Measurements from ENCODE around the gene DMXL2.
"Not testable (repeated sequence)": the region's sequence is repeated elsewhere in the genome, so short reads cannot be mapped to it uniquely, and the experiment has no call there.

Gene DMXL2

DNA sequence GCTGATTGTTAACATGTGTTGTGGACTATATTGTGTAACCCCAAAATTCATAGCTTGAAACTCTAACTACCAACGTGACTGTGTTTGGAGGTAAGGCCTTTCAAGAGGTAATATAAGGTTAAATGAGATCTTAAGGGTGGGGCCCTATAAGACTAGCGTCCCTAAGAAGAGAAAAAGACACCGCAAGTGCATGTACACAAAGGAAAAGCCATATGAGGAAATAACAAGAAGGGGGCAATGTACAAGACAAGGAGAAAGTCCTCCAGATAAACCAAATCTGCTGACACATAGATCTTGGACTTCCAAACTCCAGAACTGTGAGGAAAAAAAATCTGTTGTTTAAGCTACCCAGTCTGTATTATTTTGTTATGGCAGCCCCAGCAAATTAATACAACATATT, 8.6 kb downstream of the DMXL2 start:
- in situ Hi-C loops (cut with MboI; ENCODE audit: low sequenced_read_pairs, unreplicated experiment): no loop called here
- TF ChIP-seq, protein P1, sequence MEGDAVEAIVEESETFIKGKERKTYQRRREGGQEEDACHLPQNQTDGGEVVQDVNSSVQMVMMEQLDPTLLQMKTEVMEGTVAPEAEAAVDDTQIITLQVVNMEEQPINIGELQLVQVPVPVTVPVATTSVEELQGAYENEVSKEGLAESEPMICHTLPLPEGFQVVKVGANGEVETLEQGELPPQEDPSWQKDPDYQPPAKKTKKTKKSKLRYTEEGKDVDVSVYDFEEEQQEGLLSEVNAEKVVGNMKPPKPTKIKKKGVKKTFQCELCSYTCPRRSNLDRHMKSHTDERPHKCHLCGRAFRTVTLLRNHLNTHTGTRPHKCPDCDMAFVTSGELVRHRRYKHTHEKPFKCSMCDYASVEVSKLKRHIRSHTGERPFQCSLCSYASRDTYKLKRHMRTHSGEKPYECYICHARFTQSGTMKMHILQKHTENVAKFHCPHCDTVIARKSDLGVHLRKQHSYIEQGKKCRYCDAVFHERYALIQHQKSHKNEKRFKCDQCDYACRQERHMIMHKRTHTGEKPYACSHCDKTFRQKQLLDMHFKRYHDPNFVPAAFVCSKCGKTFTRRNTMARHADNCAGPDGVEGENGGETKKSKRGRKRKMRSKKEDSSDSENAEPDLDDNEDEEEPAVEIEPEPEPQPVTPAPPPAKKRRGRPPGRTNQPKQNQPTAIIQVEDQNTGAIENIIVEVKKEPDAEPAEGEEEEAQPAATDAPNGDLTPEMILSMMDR (IDR thresholded peaks at IDR 0.05; ENCODE audit: borderline replicate concordance, control extremely low read depth, extremely low read depth, insufficient read depth, missing control alignments): no peak

GRCh38 chr15:51612669-51613068, 9.9 kb downstream of the DMXL2 start:
- DNase-seq (ENCODE audit: low spot score); in situ Hi-C loops (cut with MboI; ENCODE audit: low sequenced_read_pairs, unreplicated experiment): not testable (repeated sequence)

More for the DNA sequence above, 8.6 kb downstream of the DMXL2 start:
- no peak for DNase-seq (ENCODE audit: low spot score)

DNA sequence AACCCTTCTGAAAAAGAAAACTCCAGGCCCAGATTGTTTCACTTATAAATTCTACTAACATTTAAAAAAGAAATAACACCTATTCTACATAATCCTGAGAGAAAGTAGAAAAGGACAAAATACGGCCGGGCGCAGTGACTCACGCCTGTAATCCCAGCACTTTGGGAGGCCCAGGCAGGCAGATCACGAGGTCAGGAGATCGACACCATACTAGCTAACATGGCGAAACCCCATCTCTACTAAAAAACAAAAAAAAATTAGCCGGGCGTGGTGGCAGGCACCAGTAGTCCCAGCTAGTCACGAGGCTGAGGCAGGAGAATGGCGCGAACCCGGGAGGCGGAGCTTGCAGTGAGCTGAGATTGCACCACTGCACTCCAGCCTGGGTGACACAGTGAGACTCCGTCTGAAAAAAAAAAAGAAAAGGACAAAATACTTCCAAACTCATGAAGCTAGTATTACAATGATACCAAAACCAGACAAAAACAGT, 19.1 kb downstream of the DMXL2 start:
- DNase-seq (ENCODE audit: low spot score); in situ Hi-C loops (cut with MboI; ENCODE audit: low sequenced_read_pairs, unreplicated experiment): not testable (repeated sequence)

DNA sequence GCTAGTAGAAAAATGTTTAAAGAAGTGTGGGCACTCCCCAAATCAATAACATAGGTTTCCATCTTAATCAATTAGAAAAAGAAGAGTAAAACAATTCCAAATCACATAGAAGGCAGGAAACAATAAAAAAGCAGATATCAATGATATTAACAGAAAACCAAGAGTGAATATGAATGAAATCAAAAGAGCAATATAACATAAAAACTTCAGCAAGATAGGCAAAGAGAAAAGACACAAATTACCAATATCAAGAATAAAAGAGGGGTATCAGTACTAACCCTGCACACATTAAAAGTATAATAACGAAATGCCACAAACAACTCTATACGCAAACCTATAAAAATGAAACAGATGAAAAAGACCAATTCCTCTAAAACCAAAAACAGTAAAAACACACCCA, 19.6 kb downstream of the DMXL2 start:
- DNase-seq (ENCODE audit: low spot score): no peak
- in situ Hi-C loops (cut with MboI; ENCODE audit: low sequenced_read_pairs, unreplicated experiment): no loop called here
- TF ChIP-seq, protein P1 (IDR thresholded peaks at IDR 0.05; ENCODE audit: borderline replicate concordance, control extremely low read depth, extremely low read depth, insufficient read depth, missing control alignments): no peak

DNA sequence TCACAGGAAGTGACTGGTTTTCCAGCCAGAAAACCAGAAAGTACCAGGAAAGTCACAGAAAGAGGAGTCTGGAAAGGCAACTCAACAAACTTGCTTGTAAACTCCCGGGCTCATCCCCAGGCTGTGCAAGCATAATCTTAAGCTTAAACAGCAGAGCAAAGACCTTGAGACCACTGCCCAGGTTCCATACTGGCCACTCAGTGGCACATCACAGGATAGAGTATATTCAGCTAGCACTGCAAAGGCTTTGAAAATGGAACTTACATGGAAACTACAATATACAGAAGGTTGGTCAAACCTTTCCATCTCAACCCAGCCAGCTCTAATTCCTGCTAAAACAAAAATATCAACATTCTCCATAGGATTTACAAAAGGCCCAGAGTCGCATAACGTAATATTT, 20.1 kb downstream of the DMXL2 start:
- in situ Hi-C loops (cut with MboI; ENCODE audit: low sequenced_read_pairs, unreplicated experiment): no loop called here
- TF ChIP-seq, protein P1 (IDR thresholded peaks at IDR 0.05; ENCODE audit: borderline replicate concordance, control extremely low read depth, extremely low read depth, insufficient read depth, missing control alignments): no peak
- DNase-seq (ENCODE audit: low spot score): no peak

DNA sequence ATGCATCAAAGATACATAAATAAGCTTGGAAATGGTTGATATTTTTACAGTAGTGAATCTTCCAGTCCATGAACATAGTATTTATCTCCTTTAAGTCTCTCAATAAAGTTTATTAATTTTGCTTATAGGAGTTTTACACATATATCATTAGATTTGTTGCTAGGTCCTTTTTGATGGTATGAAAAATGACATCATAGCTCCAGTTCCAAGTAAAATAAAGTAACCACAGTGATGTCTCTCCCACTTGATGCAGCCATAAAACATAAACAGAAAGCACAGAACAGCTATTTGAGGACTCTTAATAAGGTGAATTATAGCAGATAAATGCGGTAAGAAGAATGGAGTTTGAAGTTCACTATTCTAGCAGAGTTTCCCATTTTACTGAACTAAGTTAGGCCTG, 20.8 kb downstream of the DMXL2 start:
- DNase-seq (ENCODE audit: low spot score): no peak
- TF ChIP-seq, protein P1 (IDR thresholded peaks at IDR 0.05; ENCODE audit: borderline replicate concordance, control extremely low read depth, extremely low read depth, insufficient read depth, missing control alignments): no peak
- in situ Hi-C loops (cut with MboI; ENCODE audit: low sequenced_read_pairs, unreplicated experiment): no loop called here

DNA sequence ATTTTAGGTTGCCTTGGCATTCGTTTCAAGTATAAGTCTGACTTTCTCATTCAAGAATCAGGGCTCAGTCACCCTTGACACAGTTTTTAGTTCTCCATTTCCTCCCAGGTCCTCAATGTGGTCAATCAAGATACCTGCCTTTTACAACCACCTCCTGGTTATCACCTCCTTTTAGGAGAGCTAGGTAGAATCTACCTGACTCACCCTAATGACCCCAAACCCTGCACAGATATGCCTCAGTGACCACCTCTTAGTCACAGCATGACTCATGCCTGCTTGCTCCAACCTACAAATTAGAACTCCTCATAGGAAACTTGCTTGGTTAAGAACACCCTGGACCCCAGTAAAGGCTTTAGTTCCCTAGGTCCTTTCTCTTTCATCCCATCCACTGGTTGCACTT, 22.5 kb downstream of the DMXL2 start:
- in situ Hi-C loops (cut with MboI; ENCODE audit: low sequenced_read_pairs, unreplicated experiment): no loop called here
- DNase-seq (ENCODE audit: low spot score): no peak
- TF ChIP-seq, protein P1 (IDR thresholded peaks at IDR 0.05; ENCODE audit: borderline replicate concordance, control extremely low read depth, extremely low read depth, insufficient read depth, missing control alignments): no peak

DNA sequence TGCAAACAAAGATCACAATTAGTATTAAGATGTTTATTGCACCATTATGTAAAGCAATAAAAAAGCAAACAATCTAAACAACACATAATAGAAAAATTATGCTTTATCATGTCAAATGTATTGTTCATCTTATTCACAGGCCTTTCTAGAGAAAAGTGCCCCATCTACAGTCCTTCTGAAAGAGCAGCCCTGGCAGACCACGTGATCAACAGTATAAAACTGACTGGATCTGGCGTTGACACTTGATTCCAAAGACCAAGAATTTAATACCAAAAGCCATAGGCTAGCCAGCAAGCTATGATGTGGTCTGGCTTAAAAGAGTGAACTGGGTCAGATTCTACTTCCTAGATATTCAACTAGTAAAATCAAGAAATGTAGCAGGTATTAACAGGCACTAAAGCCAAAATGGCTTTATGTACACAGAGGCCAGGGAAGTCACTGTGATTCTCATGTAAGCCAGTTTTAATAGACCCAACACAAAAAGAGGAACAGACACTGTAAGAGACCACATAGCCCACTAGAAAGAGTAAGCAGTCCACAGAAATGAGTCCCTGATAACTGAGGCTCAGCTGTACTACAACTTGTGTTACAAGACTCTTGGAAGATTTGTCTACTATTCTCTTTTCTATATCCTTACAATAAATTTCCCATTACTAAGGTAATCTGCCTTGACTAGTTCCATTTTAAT, 32.5 kb downstream of the DMXL2 start:
- DNase-seq (ENCODE audit: low spot score): peak; percentile 34
- in situ Hi-C loops (cut with MboI; ENCODE audit: low sequenced_read_pairs, unreplicated experiment): no loop called here
- TF ChIP-seq, protein P1 (IDR thresholded peaks at IDR 0.05; ENCODE audit: borderline replicate concordance, control extremely low read depth, extremely low read depth, insufficient read depth, missing control alignments): no peak
